Subcutaneous adipose tissue (tissue), 4 donors: ENCODE data around the gene CLIC1. TPM values are rescaled to one million over a fixed set of nuclear protein-coding genes. Genes with fewer than 3 reads are reported as not detected.

ENCODE experiments used
- CTCF ChIP-seq: fragments of 450-650 bp; IDR thresholded peaks from one replicate; pipeline ENCODE4 v1.5.1; 2016; ENCODE audit warnings: low read depth, mild to moderate bottlenecking, control low read depth, antibody characterized with exemption, moderate library complexity
- total RNA-seq, 4 donors: library from RNA; depleted of rRNA; stranded (reverse); fragments of >200 nt; gene quantifications; one replicate each; pipeline ENCODE4 v1.1.0, GENCODE V29; 2016

Gene CLIC1
- total RNA-seq, 4 donors from 2014 or later: 181 to 503 (median 311) TPM

GRCh38 chr6:31775633-31776484 is 39.5 kb upstream of the CLIC1 start:
- TF ChIP-seq CTCF: no peak

- TF ChIP-seq CTCF: no peak
Measured at GRCh38 chr6:31775184-31775583, 38.9 kb upstream of the CLIC1 start.

GRCh38 chr6:31771992-31772358 is 35.6 kb upstream of the CLIC1 start:
- no peak for TF ChIP-seq CTCF

GRCh38 chr6:31770860-31771259 is 34.5 kb upstream of the CLIC1 start:
- no peak for TF ChIP-seq CTCF

GRCh38 chr6:31769684-31770371 is 33.5 kb upstream of the CLIC1 start:
- TF ChIP-seq CTCF: no peak

GRCh38 chr6:31768363-31769257 is 32.3 kb upstream of the CLIC1 start:
- TF ChIP-seq CTCF: no peak

GRCh38 chr6:31767096-31767645 is 30.8 kb upstream of the CLIC1 start:
- no peak for TF ChIP-seq CTCF
